ENCODE results near the gene TSHZ3. TPM values are rescaled to one million over a fixed set of nuclear protein-coding genes. Genes with fewer than 3 reads are reported as not detected.

The TSHZ3 gene
- polyA plus RNA-seq, 1 donor from 2014 or later, result 2.4 TPM

DNA sequence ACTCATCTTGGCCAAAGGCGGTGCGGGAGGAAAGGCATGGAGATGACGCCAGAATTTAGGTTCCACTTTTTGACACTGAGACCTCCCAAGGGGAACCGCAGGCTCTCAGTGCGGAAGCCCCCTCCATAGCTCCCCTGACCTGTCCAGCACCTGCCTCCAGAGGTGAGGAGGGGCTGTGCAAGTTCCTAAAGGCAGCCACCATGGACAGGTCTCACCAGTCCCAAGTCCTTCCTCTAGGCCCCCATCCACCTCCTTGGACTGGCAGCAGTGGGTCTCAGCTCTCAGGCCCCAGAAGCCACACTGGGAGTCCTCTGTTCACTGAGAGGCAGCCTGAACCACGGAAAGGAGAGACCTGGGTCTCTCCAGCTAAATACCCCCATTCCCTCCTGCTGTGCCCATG is 31.6 kb upstream of the TSHZ3 start:
- H3K9me2 ChIP-seq (ENCODE audit: insufficient read depth, low read length), result no peaks in the 10 kb centered on the region

DNA sequence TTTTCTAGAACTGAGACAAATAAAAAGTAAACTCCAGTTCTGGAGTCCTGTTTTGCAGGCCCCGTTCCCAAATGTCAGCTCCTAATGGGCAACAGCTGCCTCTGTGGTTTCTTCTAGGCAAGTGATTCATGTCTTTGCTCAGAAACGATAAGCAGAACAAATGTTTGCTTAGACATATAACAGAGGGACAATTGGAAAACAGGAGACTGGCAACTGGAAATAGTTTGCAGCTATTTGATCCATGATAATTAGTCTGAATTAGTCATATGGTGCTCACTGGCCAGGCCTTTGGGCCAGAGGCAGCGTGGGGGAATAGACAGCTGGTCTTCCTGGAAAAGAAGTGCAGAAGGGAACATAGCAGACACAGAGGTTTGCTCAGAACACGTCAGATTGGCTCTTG is 29.2 kb upstream of the TSHZ3 start:
- Histone ChIP-seq H3K79me2 (replicated peaks; ENCODE audit: insufficient read depth, low read length) (no peaks in the 10 kb centered on the region), H3K27ac (ENCODE audit: low read length) (no peak overlapping the region), H3K27me3 (ENCODE audit: insufficient read depth, low read depth, low read length) (no peaks in the 10 kb centered on the region), H3K4me2 (ENCODE audit: low read length) (no peak overlapping the region), H3K9ac (ENCODE audit: low read length) (no peak overlapping the region), H3K9me3 (ENCODE audit: low read length) (no peaks in the 10 kb centered on the region), H3F3A (ENCODE audit: insufficient read depth, low read length, poor library complexity, severe bottlenecking) (no peaks in the 10 kb centered on the region), H3K4me3 (ENCODE audit: low read length) (no peak overlapping the region), H4K20me1 (ENCODE audit: insufficient read depth) (no peaks in the 10 kb centered on the region), H3K9me2 (ENCODE audit: insufficient read depth, low read length) (no peaks in the 10 kb centered on the region), H2AFZ (ENCODE audit: low read depth, low read length) (no peak overlapping the region), H3K36me3 (ENCODE audit: insufficient read depth, low read length) (no peaks in the 10 kb centered on the region)
- no peak for TF ChIP-seq EZH2 (IDR thresholded peaks at IDR 0.05; ENCODE audit: borderline replicate concordance, insufficient read depth, low read length, poor library complexity, severe bottlenecking)
- TF ChIP-seq, protein P1, sequence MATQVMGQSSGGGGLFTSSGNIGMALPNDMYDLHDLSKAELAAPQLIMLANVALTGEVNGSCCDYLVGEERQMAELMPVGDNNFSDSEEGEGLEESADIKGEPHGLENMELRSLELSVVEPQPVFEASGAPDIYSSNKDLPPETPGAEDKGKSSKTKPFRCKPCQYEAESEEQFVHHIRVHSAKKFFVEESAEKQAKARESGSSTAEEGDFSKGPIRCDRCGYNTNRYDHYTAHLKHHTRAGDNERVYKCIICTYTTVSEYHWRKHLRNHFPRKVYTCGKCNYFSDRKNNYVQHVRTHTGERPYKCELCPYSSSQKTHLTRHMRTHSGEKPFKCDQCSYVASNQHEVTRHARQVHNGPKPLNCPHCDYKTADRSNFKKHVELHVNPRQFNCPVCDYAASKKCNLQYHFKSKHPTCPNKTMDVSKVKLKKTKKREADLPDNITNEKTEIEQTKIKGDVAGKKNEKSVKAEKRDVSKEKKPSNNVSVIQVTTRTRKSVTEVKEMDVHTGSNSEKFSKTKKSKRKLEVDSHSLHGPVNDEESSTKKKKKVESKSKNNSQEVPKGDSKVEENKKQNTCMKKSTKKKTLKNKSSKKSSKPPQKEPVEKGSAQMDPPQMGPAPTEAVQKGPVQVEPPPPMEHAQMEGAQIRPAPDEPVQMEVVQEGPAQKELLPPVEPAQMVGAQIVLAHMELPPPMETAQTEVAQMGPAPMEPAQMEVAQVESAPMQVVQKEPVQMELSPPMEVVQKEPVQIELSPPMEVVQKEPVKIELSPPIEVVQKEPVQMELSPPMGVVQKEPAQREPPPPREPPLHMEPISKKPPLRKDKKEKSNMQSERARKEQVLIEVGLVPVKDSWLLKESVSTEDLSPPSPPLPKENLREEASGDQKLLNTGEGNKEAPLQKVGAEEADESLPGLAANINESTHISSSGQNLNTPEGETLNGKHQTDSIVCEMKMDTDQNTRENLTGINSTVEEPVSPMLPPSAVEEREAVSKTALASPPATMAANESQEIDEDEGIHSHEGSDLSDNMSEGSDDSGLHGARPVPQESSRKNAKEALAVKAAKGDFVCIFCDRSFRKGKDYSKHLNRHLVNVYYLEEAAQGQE (IDR thresholded peaks at IDR 0.05; ENCODE audit: borderline replicate concordance), result no peak
- no peak for TF ChIP-seq TAF1 (IDR thresholded peaks at IDR 0.05; ENCODE audit: low read depth)
- no peak for TF ChIP-seq SMC3 (conservative IDR thresholded peaks at IDR 0.05; ENCODE audit: poor library complexity)
- no peak for TF ChIP-seq EP300 (conservative IDR thresholded peaks at IDR 0.05; ENCODE audit: poor library complexity, severe bottlenecking)
- TF ChIP-seq, protein P2, sequence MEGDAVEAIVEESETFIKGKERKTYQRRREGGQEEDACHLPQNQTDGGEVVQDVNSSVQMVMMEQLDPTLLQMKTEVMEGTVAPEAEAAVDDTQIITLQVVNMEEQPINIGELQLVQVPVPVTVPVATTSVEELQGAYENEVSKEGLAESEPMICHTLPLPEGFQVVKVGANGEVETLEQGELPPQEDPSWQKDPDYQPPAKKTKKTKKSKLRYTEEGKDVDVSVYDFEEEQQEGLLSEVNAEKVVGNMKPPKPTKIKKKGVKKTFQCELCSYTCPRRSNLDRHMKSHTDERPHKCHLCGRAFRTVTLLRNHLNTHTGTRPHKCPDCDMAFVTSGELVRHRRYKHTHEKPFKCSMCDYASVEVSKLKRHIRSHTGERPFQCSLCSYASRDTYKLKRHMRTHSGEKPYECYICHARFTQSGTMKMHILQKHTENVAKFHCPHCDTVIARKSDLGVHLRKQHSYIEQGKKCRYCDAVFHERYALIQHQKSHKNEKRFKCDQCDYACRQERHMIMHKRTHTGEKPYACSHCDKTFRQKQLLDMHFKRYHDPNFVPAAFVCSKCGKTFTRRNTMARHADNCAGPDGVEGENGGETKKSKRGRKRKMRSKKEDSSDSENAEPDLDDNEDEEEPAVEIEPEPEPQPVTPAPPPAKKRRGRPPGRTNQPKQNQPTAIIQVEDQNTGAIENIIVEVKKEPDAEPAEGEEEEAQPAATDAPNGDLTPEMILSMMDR (IDR thresholded peaks at IDR 0.05; ENCODE audit: poor library complexity, severe bottlenecking), result no peak
- TF ChIP-seq POLR2AphosphoS5 (IDR thresholded peaks at IDR 0.05), result no peak
- TF ChIP-seq RAD21 (conservative IDR thresholded peaks at IDR 0.05), result no peak
- TF ChIP-seq MXI1 (conservative IDR thresholded peaks at IDR 0.05; ENCODE audit: poor library complexity, severe bottlenecking), result no peak

More for the DNA sequence above, 31.6 kb upstream of the TSHZ3 start:
- Histone ChIP-seq H3K9ac (ENCODE audit: low read length) (no peak overlapping the region), H3K27me3 (ENCODE audit: insufficient read depth, low read depth, low read length) (no peaks in the 10 kb centered on the region), H4K20me1 (ENCODE audit: insufficient read depth) (no peaks in the 10 kb centered on the region), H3K4me2 (ENCODE audit: low read length) (no peak overlapping the region), H3K79me2 (replicated peaks; ENCODE audit: insufficient read depth, low read length) (no peaks in the 10 kb centered on the region), H3K27ac (ENCODE audit: low read length) (no peak overlapping the region), H3K36me3 (ENCODE audit: insufficient read depth, low read length) (no peaks in the 10 kb centered on the region), H2AFZ (ENCODE audit: low read depth, low read length) (no peak overlapping the region), H3K9me3 (ENCODE audit: low read length) (no peaks in the 10 kb centered on the region), H3K4me3 (ENCODE audit: low read length) (no peak overlapping the region), H3F3A (ENCODE audit: insufficient read depth, low read length, poor library complexity, severe bottlenecking) (no peaks in the 10 kb centered on the region)
- no peak for TF ChIP-seq SMC3 (conservative IDR thresholded peaks at IDR 0.05; ENCODE audit: poor library complexity)
- TF ChIP-seq, protein P1 (IDR thresholded peaks at IDR 0.05; ENCODE audit: borderline replicate concordance), result no peak
- TF ChIP-seq, protein P2 (IDR thresholded peaks at IDR 0.05; ENCODE audit: poor library complexity, severe bottlenecking), result no peak
